HG03025 (cell line): Measurements from ENCODE around the gene NPAS2.

Source experiments
- ATAC-seq: cut with Tn5 transposase; IDR thresholded peaks from one replicate; pipeline ENCODE4 v1.9.1; 2021; ENCODE audit warnings: mild to moderate bottlenecking, moderate library complexity; ENCODE audit not compliant: unreplicated experiment, low FRiP score

The NPAS2 gene

GRCh38 chr2:100902817-100903405 lies 83.0 kb downstream of the NPAS2 start:
- no peak for ATAC-seq

- no peak for ATAC-seq
Measured at GRCh38 chr2:100903534-100904258, 83.8 kb downstream of the NPAS2 start.

- ATAC-seq: no peak
Measured at GRCh38 chr2:100905132-100905805, 85.3 kb downstream of the NPAS2 start.

- no peak for ATAC-seq
Measured at GRCh38 chr2:100906131-100906530, 86.2 kb downstream of the NPAS2 start.

- no peak for ATAC-seq
Measured at GRCh38 chr2:100906679-100907078, 86.7 kb downstream of the NPAS2 start.

GRCh38 chr2:100907832-100908231 lies 87.9 kb downstream of the NPAS2 start:
- ATAC-seq: no peak

GRCh38 chr2:100909534-100910081 lies 89.7 kb downstream of the NPAS2 start:
- no peak for ATAC-seq

- ATAC-seq: no peak
Measured at GRCh38 chr2:100910111-100910510, 90.2 kb downstream of the NPAS2 start.

- no peak for ATAC-seq
Measured at GRCh38 chr2:100919316-100919715, 99.4 kb downstream of the NPAS2 start.

GRCh38 chr2:100921685-100922161 lies 101.8 kb downstream of the NPAS2 start:
- ATAC-seq: no peak

- ATAC-seq: no peak
Measured at GRCh38 chr2:100923461-100924060, 103.6 kb downstream of the NPAS2 start.

GRCh38 chr2:100924122-100924519 lies 104.2 kb downstream of the NPAS2 start:
- peak; percentile 5 for ATAC-seq

GRCh38 chr2:100924520-100925451 lies 104.8 kb downstream of the NPAS2 start:
- ATAC-seq: peak; percentile 77

GRCh38 chr2:100928235-100928634 lies 108.3 kb downstream of the NPAS2 start:
- no peak for ATAC-seq

GRCh38 chr2:100929147-100929546 lies 109.2 kb downstream of the NPAS2 start:
- ATAC-seq: no peak

- no peak for ATAC-seq
Measured at GRCh38 chr2:100934504-100935371, 114.8 kb downstream of the NPAS2 start.

- no peak for ATAC-seq
Measured at GRCh38 chr2:100935372-100935752, 115.4 kb downstream of the NPAS2 start.

GRCh38 chr2:100936070-100936741 lies 116.3 kb downstream of the NPAS2 start:
- ATAC-seq: no peak
